ENCODE data around the gene CTNND2.

DNA sequence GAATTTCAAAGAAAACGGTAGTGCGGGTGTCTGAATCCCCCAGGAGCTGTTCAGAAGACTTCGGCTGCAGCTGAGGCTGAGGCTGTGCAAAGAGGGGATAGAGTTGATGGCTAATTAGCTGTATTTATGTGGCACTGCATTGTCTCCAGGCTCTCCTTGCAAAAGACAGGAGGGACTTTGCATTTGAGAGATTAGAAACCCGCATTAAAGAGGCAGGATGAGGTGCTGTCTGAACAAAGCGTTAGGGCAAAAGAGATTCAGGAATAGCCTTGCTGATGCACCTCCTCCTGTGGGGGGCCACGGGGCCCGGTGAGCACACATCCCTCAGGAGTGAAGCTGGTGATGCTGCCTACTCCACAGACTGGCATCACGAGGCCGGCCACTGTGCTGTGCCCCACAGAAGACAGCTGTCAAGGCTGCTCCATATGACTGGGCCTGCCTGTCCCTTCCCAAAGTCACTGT is 799.6 kb downstream of the CTNND2 start:
- TF ChIP-seq, protein P1, sequence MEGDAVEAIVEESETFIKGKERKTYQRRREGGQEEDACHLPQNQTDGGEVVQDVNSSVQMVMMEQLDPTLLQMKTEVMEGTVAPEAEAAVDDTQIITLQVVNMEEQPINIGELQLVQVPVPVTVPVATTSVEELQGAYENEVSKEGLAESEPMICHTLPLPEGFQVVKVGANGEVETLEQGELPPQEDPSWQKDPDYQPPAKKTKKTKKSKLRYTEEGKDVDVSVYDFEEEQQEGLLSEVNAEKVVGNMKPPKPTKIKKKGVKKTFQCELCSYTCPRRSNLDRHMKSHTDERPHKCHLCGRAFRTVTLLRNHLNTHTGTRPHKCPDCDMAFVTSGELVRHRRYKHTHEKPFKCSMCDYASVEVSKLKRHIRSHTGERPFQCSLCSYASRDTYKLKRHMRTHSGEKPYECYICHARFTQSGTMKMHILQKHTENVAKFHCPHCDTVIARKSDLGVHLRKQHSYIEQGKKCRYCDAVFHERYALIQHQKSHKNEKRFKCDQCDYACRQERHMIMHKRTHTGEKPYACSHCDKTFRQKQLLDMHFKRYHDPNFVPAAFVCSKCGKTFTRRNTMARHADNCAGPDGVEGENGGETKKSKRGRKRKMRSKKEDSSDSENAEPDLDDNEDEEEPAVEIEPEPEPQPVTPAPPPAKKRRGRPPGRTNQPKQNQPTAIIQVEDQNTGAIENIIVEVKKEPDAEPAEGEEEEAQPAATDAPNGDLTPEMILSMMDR (IDR thresholded peaks at IDR 0.05), result no peak
- no peak for TF ChIP-seq POLR2A (IDR thresholded peaks at IDR 0.05)
